PC-3 (cell line): Measurements from ENCODE around the gene CBFA2T3.

ENCODE experiments used
- CTCF ChIP-seq: fragments of 300-600 bp; sonication (generic); conservative IDR thresholded peaks from 2 replicates; pipeline ENCODE4 v1.5.1; 2017; ENCODE audit warnings: antibody characterized with exemption, low read depth, mild to moderate bottlenecking, low read length
- EZH2phosphoT487 ChIP-seq: fragments of 300-600 bp; sonication (generic); IDR thresholded peaks from 2 replicates; pipeline ENCODE4 v1.6.1; 2018; ENCODE audit warnings: mild to moderate bottlenecking, antibody characterized with exemption, low read length, borderline replicate concordance

- TF ChIP-seq EZH2phosphoT487 (no peak), CTCF (no peak)
Observed at GRCh38 chr16:88893127-88893968, 83.7 kb downstream of the CBFA2T3 start.
